Inflammatory macrophage treated with lipopolysaccharide for 1 hour (primary cell): ENCODE measurements around the gene HDAC9.
"Not testable (repeated sequence)": the region's sequence is repeated elsewhere in the genome, so short reads cannot be mapped to it uniquely, and the experiment has no call there.

ENCODE experiments used
- DNase-seq, 2 donors: peaks; one replicate each; pipeline ENCODE4 v3.0.0-alpha.2; 2020 to 2022

Gene HDAC9

GRCh38 chr7:18903695-18904094 is 408.1 kb downstream of the HDAC9 start:
- DNase-seq = no peak

- DNase-seq = no peak
Observed at GRCh38 chr7:18905316-18905943, 409.9 kb downstream of the HDAC9 start.

GRCh38 chr7:18906901-18907300 is 411.4 kb downstream of the HDAC9 start:
- no peak for DNase-seq

- no peak for DNase-seq
Observed at GRCh38 chr7:18913106-18913505, 417.6 kb downstream of the HDAC9 start.

- DNase-seq = no peak
Observed at GRCh38 chr7:18916826-18917225, 421.3 kb downstream of the HDAC9 start.

- DNase-seq = no peak
Observed at GRCh38 chr7:18927134-18927533, 431.6 kb downstream of the HDAC9 start.

- no peak for DNase-seq
Observed at GRCh38 chr7:18936265-18936664, 440.7 kb downstream of the HDAC9 start.

GRCh38 chr7:18939771-18940592 is 444.4 kb downstream of the HDAC9 start:
- no peak for DNase-seq

- no peak for DNase-seq
Observed at GRCh38 chr7:18940593-18941134, 445.1 kb downstream of the HDAC9 start.

GRCh38 chr7:18941207-18941606 is 445.7 kb downstream of the HDAC9 start:
- no peak for DNase-seq

GRCh38 chr7:18948521-18948920 is 453.0 kb downstream of the HDAC9 start:
- no peak for DNase-seq

GRCh38 chr7:18952846-18953245 is 457.3 kb downstream of the HDAC9 start:
- DNase-seq = no peak

- no peak for DNase-seq
Observed at GRCh38 chr7:18958627-18959026, 463.1 kb downstream of the HDAC9 start.

GRCh38 chr7:18960725-18961124 is 465.2 kb downstream of the HDAC9 start:
- DNase-seq = no peak

- DNase-seq = no peak
Observed at GRCh38 chr7:18962031-18962430, 466.5 kb downstream of the HDAC9 start.

- DNase-seq = no peak
Observed at GRCh38 chr7:18965657-18966056, 470.1 kb downstream of the HDAC9 start.

- not testable (repeated sequence) for DNase-seq
Observed at GRCh38 chr7:18967755-18968154, 472.2 kb downstream of the HDAC9 start.

GRCh38 chr7:18971839-18972238 is 476.3 kb downstream of the HDAC9 start:
- no peak for DNase-seq

- no peak for DNase-seq
Observed at GRCh38 chr7:18974803-18975202, 479.3 kb downstream of the HDAC9 start.

GRCh38 chr7:18975276-18975675 is 479.7 kb downstream of the HDAC9 start:
- no peak for DNase-seq

- DNase-seq = no peak
Observed at GRCh38 chr7:18975689-18976280, 480.2 kb downstream of the HDAC9 start.

- DNase-seq = no peak
Observed at GRCh38 chr7:18976715-18977471, 481.3 kb downstream of the HDAC9 start.

GRCh38 chr7:18978108-18978495 is 482.6 kb downstream of the HDAC9 start:
- DNase-seq = no peak
